K562 (cell line): ENCODE measurements around the gene ACYP2. TPM values are rescaled to one million over a fixed set of nuclear protein-coding genes. Genes with fewer than 3 reads are reported as not detected.

ENCODE experiments used
- ETV1 ChIP-seq: fragments of 450-650 bp; conservative IDR thresholded peaks from 2 replicates; pipeline ENCODE4 v1.6.1; 2016; ENCODE audit warnings: missing genetic modification characterization, control low read depth, low read depth, missing compliant biosample characterization
- JUNB ChIP-seq: fragments of 450-650 bp; formaldehyde crosslinking; conservative IDR thresholded peaks from 2 replicates; pipeline ENCODE4 v1.4.0; 2020; ENCODE audit warnings: mild to moderate bottlenecking
- PHF20 ChIP-seq: fragments of 450-650 bp; IDR thresholded peaks from 2 replicates; pipeline ENCODE4 v1.6.1; 2018; ENCODE audit not compliant: partially characterized antibody
- SRSF3 ChIP-seq: fragments of 200-400 bp; formaldehyde crosslinking; IDR thresholded peaks from 2 replicates; pipeline ENCODE4 v1.6.1; 2016; ENCODE audit warnings: mild to moderate bottlenecking, low read length, moderate library complexity; ENCODE audit not compliant: insufficient read depth
- TRIM24 ChIP-seq, 2 experiments: fragments of 450-650 bp; IDR thresholded peaks; 2 replicates each; pipeline ENCODE4 v1.6.1; 2016
- ZBTB7A ChIP-seq: IDR thresholded peaks from 2 replicates; pipeline ENCODE4 v1.6.1; 2011; ENCODE audit warnings: low read depth, mild to moderate bottlenecking, low read length, moderate library complexity, borderline replicate concordance; ENCODE audit not compliant: control insufficient read depth
- polyA plus RNA-seq, 8 experiments: library from polyadenylated mRNA; depleted of rRNA in 4 of 8; stranded (reverse) in 5 of 8; unstranded in 3 of 8; fragments of >200 nt; fragmentation: Nextera tagmentation in 2 of 8; fragmentation: Illumina TruSeq in 1 of 8; extraction: Ambion mirVana in 2 of 8; extraction: Trizol in 1 of 8; gene quantifications; 2 replicates each; pipeline versions ENCODE4 v1.2.1 to v1.2.3, GENCODE V29; 2011 to 2014; ENCODE audit warnings: inconsistent platforms in 1 of 8, missing spikeins in 1 of 8
- total RNA-seq, 7 experiments: library from RNA; depleted of rRNA in 6 of 7; stranded (reverse); fragments of >200 nt in 6 of 7; fragmentation: Illumina TruSeq in 2 of 7; extraction: Trizol in 2 of 7; gene quantifications; 2 replicates each; pipeline versions ENCODE4 v1.2.1 to v1.2.3, GENCODE V29; 2011 to 2021; ENCODE audit warnings: low replicate concordance in 1 of 7
- TF ChIP-seq, protein P1 (sequence below): fragments of 450-650 bp; IDR thresholded peaks from 2 replicates; pipeline ENCODE4 v1.6.1; 2016; ENCODE audit warnings: mild to moderate bottlenecking, moderate library complexity
- TF ChIP-seq, protein P2 (sequence below): sonication (generic); formaldehyde crosslinking; IDR thresholded peaks from 2 replicates; pipeline ENCODE4 v1.9.0; 2022; ENCODE audit warnings: mild to moderate bottlenecking, missing genetic modification reagents
- TF ChIP-seq, protein P3 (sequence below): fragments of 450-650 bp; formaldehyde crosslinking; IDR thresholded peaks from 2 replicates; pipeline ENCODE4 v1.4.0; 2020; ENCODE audit warnings: mild to moderate bottlenecking, moderate library complexity
- TF ChIP-seq, protein P4 (sequence below): fragments of 200-800 bp; sonication (Bioruptor generic); IDR thresholded peaks from 2 replicates; pipeline ENCODE4 v1.6.1; 2016; ENCODE audit warnings: missing genetic modification characterization, missing compliant biosample characterization

ACYP2 gene
- total and polyA plus RNA-seq, 9 of the 15 experiments (the other 6 are each of a cell fraction or from before 2014, with no cell fraction given): 1.0 to 4.1 (median 2.0) TPM

DNA sequence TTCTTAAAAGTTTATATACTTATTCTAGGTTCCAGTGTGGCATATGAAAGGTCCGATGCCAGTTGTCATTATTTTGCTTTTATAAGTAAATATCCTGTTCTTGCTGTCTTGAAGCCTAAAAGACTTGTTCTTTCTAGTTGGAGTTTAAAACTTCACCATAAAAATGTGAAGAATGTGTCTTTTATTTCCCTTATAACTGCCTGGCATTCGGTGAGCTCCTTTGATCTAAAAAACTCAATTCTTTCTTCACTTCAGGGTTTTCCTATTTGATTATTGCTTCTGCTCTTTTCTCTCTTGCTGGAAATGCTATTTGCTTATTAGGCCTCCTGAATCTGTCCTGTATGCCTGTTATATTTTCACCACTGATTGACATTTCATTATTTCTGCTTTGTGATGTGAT is 89.1 kb downstream of the ACYP2 start (continued):
- TF ChIP-seq, protein P1, sequence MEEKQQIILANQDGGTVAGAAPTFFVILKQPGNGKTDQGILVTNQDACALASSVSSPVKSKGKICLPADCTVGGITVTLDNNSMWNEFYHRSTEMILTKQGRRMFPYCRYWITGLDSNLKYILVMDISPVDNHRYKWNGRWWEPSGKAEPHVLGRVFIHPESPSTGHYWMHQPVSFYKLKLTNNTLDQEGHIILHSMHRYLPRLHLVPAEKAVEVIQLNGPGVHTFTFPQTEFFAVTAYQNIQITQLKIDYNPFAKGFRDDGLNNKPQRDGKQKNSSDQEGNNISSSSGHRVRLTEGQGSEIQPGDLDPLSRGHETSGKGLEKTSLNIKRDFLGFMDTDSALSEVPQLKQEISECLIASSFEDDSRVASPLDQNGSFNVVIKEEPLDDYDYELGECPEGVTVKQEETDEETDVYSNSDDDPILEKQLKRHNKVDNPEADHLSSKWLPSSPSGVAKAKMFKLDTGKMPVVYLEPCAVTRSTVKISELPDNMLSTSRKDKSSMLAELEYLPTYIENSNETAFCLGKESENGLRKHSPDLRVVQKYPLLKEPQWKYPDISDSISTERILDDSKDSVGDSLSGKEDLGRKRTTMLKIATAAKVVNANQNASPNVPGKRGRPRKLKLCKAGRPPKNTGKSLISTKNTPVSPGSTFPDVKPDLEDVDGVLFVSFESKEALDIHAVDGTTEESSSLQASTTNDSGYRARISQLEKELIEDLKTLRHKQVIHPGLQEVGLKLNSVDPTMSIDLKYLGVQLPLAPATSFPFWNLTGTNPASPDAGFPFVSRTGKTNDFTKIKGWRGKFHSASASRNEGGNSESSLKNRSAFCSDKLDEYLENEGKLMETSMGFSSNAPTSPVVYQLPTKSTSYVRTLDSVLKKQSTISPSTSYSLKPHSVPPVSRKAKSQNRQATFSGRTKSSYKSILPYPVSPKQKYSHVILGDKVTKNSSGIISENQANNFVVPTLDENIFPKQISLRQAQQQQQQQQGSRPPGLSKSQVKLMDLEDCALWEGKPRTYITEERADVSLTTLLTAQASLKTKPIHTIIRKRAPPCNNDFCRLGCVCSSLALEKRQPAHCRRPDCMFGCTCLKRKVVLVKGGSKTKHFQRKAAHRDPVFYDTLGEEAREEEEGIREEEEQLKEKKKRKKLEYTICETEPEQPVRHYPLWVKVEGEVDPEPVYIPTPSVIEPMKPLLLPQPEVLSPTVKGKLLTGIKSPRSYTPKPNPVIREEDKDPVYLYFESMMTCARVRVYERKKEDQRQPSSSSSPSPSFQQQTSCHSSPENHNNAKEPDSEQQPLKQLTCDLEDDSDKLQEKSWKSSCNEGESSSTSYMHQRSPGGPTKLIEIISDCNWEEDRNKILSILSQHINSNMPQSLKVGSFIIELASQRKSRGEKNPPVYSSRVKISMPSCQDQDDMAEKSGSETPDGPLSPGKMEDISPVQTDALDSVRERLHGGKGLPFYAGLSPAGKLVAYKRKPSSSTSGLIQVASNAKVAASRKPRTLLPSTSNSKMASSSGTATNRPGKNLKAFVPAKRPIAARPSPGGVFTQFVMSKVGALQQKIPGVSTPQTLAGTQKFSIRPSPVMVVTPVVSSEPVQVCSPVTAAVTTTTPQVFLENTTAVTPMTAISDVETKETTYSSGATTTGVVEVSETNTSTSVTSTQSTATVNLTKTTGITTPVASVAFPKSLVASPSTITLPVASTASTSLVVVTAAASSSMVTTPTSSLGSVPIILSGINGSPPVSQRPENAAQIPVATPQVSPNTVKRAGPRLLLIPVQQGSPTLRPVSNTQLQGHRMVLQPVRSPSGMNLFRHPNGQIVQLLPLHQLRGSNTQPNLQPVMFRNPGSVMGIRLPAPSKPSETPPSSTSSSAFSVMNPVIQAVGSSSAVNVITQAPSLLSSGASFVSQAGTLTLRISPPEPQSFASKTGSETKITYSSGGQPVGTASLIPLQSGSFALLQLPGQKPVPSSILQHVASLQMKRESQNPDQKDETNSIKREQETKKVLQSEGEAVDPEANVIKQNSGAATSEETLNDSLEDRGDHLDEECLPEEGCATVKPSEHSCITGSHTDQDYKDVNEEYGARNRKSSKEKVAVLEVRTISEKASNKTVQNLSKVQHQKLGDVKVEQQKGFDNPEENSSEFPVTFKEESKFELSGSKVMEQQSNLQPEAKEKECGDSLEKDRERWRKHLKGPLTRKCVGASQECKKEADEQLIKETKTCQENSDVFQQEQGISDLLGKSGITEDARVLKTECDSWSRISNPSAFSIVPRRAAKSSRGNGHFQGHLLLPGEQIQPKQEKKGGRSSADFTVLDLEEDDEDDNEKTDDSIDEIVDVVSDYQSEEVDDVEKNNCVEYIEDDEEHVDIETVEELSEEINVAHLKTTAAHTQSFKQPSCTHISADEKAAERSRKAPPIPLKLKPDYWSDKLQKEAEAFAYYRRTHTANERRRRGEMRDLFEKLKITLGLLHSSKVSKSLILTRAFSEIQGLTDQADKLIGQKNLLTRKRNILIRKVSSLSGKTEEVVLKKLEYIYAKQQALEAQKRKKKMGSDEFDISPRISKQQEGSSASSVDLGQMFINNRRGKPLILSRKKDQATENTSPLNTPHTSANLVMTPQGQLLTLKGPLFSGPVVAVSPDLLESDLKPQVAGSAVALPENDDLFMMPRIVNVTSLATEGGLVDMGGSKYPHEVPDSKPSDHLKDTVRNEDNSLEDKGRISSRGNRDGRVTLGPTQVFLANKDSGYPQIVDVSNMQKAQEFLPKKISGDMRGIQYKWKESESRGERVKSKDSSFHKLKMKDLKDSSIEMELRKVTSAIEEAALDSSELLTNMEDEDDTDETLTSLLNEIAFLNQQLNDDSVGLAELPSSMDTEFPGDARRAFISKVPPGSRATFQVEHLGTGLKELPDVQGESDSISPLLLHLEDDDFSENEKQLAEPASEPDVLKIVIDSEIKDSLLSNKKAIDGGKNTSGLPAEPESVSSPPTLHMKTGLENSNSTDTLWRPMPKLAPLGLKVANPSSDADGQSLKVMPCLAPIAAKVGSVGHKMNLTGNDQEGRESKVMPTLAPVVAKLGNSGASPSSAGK: no peak
- TF ChIP-seq SRSF3 (no peak), ZBTB7A (no peak), ETV1 (tag) (no peak), PHF20 (no peak), JUNB (CRISPR knock-in tag) (no peak), TRIM24 (IDR thresholded peaks at IDR 0.05) (no peak)
- TF ChIP-seq, protein P2, sequence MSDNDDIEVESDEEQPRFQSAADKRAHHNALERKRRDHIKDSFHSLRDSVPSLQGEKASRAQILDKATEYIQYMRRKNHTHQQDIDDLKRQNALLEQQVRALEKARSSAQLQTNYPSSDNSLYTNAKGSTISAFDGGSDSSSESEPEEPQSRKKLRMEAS (CRISPR knock-in tag): no peak
- TF ChIP-seq, protein P3, sequence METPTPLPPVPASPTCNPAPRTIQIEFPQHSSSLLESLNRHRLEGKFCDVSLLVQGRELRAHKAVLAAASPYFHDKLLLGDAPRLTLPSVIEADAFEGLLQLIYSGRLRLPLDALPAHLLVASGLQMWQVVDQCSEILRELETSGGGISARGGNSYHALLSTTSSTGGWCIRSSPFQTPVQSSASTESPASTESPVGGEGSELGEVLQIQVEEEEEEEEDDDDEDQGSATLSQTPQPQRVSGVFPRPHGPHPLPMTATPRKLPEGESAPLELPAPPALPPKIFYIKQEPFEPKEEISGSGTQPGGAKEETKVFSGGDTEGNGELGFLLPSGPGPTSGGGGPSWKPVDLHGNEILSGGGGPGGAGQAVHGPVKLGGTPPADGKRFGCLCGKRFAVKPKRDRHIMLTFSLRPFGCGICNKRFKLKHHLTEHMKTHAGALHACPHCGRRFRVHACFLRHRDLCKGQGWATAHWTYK (CRISPR knock-in tag): no peak
- TF ChIP-seq, protein P4, sequence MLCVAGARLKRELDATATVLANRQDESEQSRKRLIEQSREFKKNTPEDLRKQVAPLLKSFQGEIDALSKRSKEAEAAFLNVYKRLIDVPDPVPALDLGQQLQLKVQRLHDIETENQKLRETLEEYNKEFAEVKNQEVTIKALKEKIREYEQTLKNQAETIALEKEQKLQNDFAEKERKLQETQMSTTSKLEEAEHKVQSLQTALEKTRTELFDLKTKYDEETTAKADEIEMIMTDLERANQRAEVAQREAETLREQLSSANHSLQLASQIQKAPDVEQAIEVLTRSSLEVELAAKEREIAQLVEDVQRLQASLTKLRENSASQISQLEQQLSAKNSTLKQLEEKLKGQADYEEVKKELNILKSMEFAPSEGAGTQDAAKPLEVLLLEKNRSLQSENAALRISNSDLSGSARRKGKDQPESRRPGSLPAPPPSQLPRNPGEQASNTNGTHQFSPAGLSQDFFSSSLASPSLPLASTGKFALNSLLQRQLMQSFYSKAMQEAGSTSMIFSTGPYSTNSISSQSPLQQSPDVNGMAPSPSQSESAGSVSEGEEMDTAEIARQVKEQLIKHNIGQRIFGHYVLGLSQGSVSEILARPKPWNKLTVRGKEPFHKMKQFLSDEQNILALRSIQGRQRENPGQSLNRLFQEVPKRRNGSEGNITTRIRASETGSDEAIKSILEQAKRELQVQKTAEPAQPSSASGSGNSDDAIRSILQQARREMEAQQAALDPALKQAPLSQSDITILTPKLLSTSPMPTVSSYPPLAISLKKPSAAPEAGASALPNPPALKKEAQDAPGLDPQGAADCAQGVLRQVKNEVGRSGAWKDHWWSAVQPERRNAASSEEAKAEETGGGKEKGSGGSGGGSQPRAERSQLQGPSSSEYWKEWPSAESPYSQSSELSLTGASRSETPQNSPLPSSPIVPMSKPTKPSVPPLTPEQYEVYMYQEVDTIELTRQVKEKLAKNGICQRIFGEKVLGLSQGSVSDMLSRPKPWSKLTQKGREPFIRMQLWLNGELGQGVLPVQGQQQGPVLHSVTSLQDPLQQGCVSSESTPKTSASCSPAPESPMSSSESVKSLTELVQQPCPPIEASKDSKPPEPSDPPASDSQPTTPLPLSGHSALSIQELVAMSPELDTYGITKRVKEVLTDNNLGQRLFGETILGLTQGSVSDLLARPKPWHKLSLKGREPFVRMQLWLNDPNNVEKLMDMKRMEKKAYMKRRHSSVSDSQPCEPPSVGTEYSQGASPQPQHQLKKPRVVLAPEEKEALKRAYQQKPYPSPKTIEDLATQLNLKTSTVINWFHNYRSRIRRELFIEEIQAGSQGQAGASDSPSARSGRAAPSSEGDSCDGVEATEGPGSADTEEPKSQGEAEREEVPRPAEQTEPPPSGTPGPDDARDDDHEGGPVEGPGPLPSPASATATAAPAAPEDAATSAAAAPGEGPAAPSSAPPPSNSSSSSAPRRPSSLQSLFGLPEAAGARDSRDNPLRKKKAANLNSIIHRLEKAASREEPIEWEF (CRISPR knock-in tag): no peak
- TF ChIP-seq, all 486 proteins: peak for 0
